NK-92 (cell line): ENCODE results near the gene NACA.
A peak's percentile ranks its signal among the peaks of the same experiment; 100 is the strongest.
"Not testable (repeated sequence)": the region's sequence is repeated elsewhere in the genome, so short reads cannot be mapped to it uniquely, and the experiment has no call there.

Experiments used
- DNase-seq: peaks from one replicate; lab custom pipeline; 2025; ENCODE audit not compliant: unreplicated experiment; lab: John Stamatoyannopoulos, UW

NACA gene

DNA sequence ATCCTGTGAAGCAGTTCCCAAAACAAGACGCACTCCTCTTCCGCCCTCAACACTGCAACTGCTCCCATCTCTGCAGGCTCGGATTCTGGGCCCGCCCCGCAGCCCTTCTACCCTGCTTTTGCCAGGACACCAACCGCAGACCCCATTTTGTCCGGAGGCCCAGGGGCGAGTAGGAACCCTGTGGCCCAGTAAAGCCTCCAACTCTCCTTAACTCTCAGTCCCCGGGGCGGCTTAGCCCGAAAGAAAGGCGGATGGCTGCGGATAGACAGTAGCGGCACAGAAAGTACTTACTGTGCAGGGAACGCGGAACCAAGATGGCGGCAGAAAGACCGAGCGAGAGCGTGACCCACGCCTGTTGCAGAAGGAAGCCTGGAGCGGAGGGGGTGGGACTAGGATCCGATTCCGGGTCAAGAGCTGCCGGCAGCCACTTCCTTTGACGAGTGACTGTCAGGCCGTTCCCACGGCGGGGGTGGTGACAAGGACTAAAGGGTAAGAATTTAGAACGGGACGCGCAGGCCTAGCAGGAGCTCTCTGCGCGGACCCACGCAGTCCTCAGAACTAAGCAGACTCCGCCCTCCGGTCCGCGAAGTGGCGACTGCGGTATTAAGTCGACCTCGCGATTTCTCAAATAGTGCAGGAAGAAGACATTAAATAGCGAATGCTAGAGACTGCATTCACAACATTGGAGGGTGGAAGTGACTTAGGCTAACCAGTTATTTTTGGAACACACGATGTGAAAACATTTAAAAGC lies at the start of gene NACA:
NACA (minus strand) TSS at position 328 of the 751 bp plus-strand sequence. CDS start 778 bp downstream, outside the sequence.
- DNase-seq, result peak; percentile 85

DNA sequence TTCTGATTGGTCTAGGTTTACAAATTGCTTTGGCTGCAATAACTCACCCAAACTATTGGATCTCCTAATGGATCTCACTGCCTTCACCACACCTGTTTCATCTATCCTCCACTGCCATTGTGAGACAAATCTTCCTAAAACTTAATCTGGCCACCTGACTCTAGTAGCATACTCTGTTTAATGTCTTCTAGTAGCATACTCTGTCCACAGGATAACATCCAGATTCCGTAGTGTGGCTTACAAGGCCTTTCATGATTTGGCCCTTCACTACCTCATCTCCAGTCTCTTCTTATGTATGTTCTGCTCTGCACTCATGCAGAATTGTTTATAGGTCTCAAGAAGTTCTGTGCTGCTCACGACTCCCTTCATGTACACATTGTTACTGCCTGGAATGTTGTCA lies 48.0 kb upstream of the NACA start:
- DNase-seq, result no peak

DNA sequence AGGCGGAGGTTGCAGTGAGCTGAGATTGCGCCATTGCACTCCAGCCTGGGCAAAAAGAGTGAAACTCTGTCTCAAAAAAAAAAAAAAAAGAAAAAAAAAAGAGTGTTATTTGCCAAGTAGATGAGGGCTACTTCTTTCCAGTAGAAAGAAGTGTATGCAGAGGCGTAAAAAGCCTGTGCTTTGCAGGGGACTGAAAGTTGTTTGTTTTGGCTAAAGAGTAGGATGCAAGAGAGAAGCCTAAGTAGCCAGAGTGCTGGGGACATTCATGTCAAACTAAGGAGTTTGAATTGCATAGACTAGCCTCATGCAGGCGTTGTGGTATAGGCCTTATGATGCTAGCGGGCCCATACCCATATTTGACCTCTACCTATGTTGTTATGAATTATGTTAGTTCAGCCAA lies 47.5 kb upstream of the NACA start:
- no peak for DNase-seq

DNA sequence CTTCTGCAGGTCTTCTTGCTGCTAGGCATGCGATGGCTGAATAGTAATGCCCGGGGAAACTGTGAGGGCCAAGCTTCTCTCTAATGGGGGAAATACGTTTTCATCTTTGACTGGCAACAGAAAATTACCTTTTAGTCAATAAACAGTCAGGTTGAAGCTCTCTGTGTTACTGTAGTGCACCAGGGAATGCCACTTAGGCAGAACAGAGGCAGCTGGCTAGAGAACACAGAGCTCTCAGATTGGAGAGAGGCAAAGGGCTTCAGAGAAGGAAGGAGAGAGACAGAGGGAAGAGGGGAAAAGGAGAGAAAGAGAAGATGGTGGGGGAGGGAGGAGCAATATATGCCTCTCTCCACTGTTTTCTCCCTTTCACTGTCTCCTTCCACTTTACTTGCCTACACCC lies 44.8 kb upstream of the NACA start:
- no peak for DNase-seq

DNA sequence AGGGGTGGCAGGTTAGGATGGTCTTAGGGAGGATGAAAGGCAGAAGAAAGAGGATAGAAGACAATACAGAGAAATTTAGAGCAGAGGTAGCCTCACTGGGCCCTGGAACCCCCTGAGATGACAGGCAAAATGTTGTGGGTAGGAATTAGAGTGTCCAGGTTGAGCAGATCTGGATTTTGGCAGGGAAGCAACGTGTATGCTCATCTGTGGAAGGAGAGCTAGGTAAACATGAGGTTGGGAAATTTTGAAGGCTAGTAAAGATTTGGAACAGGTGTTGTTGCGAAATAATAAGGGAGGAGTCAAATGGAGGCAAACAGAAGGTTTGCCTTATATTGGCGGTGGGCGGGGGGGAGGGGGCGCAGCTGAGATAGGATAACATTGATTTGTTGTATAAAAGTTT lies 43.3 kb upstream of the NACA start:
- DNase-seq, result no peak

DNA sequence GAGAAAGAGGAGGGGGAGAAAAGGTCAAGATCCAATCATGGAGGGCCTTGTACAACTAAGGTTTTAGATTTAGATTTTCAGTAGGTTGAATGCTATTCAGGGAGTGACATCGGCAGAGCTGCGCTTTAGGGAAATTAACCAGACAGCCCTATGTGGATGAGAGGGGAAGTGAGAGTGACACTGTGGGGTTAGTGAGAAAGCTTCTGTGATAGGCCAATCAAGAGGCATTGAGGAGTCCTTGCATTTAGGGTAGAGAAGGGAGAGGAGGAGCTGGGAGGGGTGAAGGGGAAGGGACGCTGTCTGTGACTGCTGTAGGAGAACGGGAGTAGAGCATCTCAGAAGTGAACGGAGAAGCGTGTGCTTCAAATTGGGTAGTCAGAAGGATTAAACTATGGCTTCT lies 41.4 kb upstream of the NACA start:
- DNase-seq, result no peak

DNA sequence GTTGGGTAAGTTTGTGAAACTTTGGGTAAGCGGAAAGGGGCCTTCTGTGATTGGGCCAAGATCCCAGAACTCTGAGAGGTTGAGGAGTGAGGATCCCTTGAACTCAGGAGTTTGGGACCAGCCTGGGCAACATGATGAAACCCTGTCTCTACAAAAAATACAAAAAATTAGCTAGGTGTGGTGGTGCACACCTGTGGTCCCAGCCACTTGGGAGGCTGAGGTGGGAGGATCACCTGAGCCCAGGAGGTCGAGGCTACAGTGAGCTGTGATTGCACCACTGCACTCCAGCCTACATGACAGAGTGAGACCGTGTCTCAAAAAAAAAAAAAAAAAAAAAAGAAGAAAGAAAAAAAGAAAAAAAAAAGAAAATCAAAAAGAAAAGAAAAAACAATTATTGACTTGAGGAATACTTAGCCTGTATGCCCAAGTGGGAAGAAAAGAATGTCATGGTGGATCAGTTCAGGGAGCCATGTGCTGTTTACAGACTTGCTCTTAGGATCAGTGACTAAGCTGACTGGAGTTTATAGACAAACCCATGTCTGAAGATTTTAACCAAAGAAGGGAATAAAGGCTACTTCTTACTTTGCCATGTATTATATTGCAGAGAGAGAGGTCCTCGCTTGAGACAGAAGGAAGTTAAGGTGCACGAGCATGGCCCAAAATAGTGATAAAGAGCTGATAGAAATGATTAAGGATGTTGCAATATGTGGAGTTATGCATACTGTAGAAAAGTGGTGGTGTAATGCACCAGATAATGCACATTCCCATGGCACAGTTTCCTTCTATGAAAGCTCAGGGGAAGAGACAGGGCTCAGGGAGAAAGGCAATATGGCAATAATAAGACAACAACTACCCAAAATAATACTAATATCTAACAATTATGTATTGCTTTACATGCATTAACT lies 38.9 kb upstream of the NACA start:
- no peak for DNase-seq

DNA sequence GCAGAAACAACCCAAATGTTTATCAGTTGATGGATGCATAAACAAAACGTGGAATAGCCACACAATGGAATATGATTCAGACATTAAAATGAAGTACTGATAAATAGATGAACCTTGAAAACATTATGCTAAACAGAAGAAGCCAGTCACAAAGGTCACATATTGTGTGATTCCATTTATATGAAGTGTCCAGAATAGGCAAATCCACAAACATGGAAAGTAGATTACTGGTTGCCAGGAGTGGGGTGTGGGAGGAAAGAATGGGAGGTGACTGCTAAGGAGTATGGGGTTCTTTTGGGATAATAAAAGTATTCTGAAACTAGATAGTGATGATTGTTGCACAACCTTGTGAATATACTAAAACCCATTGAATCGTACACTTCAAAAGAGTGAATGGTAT lies 36.7 kb upstream of the NACA start:
- DNase-seq, result no peak

DNA sequence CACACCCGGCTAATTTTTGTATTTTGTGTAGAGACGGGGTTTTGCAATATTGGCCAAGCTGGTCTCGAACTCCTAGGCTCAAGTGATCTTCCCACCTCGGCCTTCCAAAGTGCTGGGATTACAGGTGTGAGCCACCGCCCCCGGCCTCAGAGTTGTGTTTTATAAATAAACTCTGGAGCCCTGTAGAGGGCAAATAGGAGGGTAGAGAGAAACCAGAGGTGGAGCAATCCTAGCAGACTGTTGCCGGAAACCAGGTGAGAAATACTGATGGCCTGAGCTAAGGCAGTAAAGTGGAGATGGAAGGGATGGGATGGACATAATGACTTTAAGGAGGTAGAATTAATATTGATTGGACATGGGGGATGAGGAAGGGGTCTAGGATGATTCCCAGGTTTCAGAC lies 35.4 kb upstream of the NACA start:
- no peak for DNase-seq

DNA sequence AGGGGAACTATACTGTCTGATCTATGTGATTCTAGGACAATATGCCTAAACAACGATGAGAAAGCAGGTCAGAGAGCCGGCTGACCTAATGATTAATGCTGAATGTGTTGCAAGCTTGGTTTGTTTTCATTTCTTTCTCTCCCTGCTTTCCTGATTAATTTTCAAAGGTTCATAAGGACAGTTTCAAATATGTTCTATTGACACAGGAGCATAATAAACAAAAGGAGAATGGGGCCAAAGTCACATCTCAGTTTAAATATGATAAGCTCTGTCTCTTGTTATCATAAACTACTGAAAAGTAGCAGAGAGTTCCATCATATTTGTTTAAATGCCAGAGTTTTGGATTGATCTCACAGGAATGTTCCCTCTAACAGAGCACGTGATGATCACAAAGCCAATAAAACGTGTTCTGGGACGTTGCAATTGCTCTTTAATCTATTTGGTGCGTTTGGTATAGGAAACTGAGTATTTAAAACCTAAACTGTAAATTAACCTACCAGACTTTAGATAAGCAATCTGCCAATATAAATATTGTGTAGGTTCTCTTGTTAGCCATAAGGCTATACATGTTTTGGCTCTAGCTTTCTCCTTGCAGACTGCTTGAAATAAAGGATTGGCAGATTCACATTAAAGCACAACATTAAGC lies 34.3 kb upstream of the NACA start:
- DNase-seq, result no peak

DNA sequence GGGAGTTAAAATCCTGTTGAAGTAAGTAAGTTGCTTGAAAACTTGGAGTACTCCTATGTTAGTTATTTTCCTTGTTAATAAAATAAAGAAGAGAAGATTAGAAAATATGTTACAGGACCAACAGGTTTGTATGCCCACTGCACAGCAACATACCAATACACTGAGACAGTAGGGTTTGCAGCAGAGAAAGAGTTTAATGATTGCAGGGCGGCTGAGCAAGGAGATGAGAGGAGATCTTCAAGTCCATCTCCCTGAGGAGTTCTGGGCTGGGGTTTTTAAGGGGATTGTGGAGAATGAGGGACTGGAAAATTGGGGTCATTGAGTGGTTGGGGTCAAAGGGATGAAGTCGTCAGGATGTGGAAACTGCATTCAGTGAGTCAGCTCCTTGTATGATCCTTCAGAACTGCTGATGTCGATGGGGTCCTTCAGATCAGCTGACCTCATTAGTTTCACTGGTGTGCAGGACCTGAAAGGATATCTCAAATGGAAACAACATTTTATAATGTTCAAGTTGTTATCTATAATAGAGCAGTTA lies 33.7 kb upstream of the NACA start:
- DNase-seq, result no peak

DNA sequence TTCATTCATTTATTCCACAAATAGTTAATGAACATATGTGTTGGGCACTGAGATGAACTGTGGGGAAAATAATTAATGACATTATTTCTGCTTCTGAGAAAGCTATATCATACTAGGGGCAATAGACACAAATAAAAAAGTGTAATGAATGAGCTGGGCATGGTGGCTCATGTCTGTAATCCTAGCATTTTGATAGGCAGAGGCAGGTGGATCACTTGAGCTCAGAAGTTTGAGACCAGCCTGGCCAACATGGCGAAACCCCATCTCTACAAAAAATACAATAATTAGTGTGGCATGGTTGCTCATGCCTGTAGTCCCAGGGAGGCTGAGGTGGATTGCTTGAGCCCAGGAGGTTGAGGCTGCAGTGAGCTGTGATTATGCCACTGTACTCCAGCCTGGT lies 32.9 kb upstream of the NACA start:
- not testable (repeated sequence) for DNase-seq

DNA sequence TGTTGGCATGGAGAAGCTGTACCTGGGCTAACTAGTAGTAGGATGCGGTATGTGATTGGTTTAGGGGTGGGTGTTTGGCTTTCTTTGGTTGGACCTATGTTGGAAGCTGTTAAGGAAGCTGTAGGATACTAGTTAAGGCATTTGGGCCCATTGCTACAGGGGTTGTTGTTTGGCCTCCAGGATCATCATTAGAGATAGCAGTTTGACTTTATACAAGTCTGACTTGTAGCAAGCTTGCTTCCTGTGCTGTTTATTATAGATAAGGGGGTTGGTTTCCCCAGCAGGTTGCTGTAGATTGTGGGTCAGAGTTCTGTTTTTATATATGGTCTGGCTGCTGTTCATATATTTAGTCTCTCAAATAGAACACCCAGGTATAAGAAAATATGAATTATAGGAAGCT lies 28.5 kb upstream of the NACA start:
- DNase-seq, result no peak

DNA sequence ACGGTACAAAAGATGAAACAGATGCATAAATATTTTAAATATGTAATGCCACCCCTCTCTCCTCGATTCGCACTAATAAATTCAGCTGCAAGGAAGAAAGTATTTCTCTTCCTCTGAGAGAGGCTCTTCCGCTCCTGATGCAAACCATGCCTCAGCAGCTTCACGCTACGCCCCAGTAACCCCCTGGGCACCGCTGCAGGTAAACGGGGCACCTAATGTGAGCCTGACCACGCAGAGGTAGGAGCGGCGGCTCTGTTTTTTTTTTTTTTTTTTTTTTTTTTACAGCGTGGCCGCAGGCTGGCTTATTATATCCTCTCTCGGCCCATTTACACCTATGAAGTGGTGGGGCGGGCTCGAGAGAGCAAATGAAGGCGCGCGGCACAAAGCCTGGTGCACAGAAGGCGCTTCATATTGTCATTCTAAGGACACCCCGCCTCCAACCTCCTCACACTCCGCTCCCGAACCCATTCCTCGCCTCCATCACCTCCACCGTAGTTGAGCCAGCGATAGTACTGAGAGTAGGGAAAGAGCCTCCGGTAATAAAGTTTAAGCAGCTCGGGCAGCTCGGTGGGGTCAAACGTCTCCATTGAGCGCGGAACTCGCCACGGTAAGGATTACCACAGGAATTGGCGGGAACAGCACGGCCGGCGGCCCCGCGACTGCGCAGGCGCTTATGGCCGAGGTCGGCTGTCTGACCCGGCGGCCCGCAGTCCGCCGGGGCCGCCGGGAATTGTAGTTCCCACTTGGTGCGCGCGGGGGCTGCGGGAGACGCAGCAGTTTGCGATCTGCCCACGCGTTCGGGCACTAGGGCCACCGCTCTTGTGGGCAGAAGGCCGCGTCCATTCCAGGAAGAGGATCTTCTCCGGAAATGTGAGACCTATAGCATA lies 26.9 kb upstream of the NACA start, which contains the start of gene PRIM1:
PRIM1 (minus strand) TSS at position 612 of the 887 bp plus-strand sequence; CDS start at position 587, 25 bp downstream.
- DNase-seq, result no peak

DNA sequence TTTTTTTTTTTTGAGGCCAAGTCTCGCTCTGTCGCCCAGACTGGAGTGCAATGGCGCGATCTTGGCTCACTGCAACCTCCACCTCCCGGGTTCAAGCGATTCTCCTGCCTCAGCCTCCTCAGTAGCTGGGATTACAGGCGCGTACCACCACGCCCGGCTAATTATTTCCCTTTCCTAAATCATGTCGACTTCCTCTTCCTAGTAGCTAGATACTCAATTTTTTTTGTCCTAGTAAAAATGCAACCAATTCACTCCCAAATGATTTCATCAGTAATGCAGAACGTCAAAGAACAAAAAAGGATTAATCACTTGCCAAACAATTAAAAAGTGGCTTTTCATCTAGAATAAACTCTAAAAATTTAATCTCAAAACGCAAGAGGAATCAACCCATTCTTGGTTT lies 25.5 kb upstream of the NACA start:
- DNase-seq, result not testable (repeated sequence)

DNA sequence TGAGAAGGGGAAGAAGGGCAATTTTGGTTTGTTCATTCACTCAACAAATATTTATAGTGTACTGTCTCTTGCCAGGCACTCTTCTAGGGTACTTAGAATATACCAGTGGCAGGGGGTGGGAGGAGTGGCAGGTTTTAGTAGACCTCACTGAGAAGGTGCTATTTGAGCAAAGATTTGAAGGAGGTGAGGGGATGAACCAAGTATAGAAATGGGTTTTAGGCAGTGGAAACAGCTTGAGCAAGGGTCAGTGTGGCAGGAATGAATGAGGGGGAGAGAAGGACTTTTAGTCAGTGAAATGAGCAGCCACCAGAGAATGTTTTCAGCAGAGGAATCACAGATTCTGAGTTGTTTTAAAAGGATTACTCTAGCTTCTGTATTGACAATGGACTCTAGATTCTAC lies 24.8 kb upstream of the NACA start:
- DNase-seq, result no peak

DNA sequence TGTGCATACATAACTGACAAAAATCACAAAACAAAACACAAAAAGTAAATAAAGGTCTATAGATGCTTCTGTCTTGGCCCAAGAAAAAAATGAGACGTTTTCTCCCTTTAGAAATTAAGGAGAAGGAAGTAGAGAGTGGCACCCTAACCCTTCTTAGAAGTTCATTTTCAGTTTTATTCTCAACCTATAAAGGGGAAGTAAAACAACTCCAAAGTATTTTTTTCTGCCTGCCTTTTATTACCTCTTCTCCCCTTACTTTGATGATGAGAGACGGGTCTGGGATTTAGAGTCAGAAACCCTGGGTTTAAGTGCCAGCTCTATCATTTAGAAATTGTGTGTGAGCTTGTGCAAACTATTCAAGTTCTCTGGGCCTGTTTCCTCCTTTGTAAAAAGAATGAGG lies 24.3 kb upstream of the NACA start:
- no peak for DNase-seq

DNA sequence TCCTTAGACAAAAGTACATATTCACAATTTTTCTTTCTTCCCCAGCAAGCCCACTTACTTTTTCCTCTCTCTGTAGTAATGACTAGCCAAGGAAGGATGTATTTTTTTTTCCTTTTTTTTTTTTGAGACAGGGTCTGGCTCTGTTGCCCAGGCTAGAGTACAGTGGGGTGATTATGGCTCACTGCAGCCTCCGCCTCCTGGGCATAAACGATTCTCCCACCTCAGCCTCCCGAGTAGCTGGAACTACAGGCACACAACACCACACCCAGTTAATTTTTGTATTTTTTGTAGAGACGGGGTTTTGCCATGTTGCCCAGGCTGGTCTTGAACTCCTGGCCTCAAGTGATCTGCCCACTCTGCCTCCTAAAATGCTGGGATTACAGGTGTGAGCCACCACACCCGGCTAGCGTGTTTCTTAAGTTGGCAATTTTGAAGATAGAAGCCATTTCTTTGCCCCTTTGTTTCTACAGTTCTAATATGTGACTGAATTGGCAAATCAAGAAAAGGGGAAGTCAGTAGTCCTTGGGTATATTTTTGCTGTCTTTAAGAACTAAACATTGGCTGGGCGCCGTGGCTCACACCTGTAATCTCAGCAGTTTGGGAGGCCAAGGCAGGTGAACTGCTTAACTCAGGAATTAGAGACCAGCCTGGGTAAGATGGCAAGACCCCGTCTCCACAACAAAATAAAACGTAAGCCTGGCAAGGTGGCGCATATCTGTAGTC lies 3.2 kb upstream of the NACA start:
- no peak for DNase-seq

DNA sequence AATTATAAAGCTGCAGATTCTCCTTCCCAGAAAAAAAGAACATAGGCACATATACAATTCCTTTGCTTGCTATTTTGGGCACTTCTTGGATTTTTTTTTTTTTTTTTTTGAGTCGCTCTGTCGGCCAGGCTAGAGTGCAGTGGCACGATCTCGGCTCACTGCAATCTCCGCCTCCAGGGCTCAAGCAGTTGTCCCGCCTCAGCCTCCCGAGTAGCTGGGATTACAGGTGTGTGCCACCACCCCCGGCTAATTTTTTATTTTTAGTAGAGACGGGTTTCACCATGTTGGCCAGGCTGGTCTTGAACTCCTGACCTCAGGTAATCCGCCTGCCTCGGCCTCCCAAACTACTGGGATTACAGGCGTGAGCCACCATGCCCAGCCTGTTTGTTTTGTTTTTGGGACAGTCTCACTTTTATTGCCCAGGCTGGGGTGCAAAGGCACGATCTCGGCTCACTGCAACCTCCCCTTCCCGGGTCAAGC lies 1.1 kb upstream of the NACA start:
- DNase-seq, result not testable (repeated sequence)

DNA sequence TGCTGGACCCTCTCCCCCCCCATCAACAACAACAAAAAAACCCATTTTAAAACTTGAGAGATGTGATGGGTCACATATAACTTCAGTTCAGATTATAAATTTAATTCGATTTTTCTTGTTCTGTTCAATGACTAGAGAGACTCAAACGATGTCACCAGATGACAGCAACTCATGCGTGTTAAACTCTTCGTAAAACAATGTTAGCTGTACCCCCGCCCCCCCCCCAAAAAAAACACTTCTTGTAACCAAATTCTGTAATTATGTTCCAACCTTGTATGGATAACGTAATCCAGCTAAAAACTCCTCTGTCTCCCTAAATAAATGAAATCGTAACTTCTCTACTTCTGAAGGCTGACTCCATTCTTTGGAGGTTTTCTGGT lies 614 bp upstream of the NACA start:
- DNase-seq, result no peak
